ENCODE measurements around the gene MYRIP. TPM values are rescaled to one million over a fixed set of nuclear protein-coding genes. Genes with fewer than 3 reads are reported as not detected.
A peak's percentile ranks its signal among the peaks of the same experiment; 100 is the strongest.

The MYRIP gene
- total RNA-seq, 1 experiment from 2014 or later = 1.6 TPM

- TF ChIP-seq ZBTB43 (CRISPR knock-in tag; IDR thresholded peaks at IDR 0.05) (no peak), ZNF396 (CRISPR knock-in tag; IDR thresholded peaks at IDR 0.05; ENCODE audit: borderline replicate concordance) (no peak), NR2C2 (CRISPR knock-in tag; IDR thresholded peaks at IDR 0.05) (no peak), SP1 (CRISPR knock-in tag; conservative IDR thresholded peaks at IDR 0.05) (no peak; the same call in 1 of the 2 replicates), CREM (CRISPR knock-in tag; IDR thresholded peaks at IDR 0.05) (no peak), MYBL2 (CRISPR knock-in tag; IDR thresholded peaks at IDR 0.05) (peak; percentile 74; the same call in 1 of the 2 replicates), ZNF263 (CRISPR knock-in tag; IDR thresholded peaks at IDR 0.05; ENCODE audit: low read depth) (no peak), FOXP1 (CRISPR knock-in tag; IDR thresholded peaks at IDR 0.05; ENCODE audit: borderline replicate concordance) (peak; percentile 38; the same call in 1 of the 2 replicates), ATF2 (CRISPR knock-in tag; IDR thresholded peaks at IDR 0.05; ENCODE audit: borderline replicate concordance, low read depth) (no peak)
- TF ChIP-seq, protein P1, sequence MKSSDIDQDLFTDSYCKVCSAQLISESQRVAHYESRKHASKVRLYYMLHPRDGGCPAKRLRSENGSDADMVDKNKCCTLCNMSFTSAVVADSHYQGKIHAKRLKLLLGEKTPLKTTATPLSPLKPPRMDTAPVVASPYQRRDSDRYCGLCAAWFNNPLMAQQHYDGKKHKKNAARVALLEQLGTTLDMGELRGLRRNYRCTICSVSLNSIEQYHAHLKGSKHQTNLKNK (CRISPR knock-in tag; IDR thresholded peaks at IDR 0.05) = no peak
- TF ChIP-seq, protein P2, sequence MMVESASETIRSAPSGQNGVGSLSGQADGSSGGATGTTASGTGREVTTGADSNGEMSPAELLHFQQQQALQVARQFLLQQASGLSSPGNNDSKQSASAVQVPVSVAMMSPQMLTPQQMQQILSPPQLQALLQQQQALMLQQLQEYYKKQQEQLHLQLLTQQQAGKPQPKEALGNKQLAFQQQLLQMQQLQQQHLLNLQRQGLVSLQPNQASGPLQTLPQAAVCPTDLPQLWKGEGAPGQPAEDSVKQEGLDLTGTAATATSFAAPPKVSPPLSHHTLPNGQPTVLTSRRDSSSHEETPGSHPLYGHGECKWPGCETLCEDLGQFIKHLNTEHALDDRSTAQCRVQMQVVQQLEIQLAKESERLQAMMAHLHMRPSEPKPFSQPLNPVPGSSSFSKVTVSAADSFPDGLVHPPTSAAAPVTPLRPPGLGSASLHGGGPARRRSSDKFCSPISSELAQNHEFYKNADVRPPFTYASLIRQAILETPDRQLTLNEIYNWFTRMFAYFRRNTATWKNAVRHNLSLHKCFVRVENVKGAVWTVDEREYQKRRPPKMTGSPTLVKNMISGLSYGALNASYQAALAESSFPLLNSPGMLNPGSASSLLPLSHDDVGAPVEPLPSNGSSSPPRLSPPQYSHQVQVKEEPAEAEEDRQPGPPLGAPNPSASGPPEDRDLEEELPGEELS (CRISPR knock-in tag; IDR thresholded peaks at IDR 0.05) = peak; percentile 76; the same call in 1 of the 2 replicates
Measured at GRCh38 chr3:39809181-39809994, at the start of gene MYRIP (continued).

GRCh38 chr3:39760325-39760724 lies 49.1 kb upstream of the MYRIP start:
- Mint-ChIP-seq H3K36me3 (peaks cover 3% of the 10 kb centered on the region), H3K9me3 (peaks cover 13% of the 10 kb centered on the region), H3K4me3 (no peak overlapping the region), H3K27me3 (ENCODE audit: low read depth) (no peaks in the 10 kb centered on the region; the same call in 1 of the 2 replicates), H3K27ac (no peak overlapping the region), H3K4me1 (0 out of 2 replicates have a peak, but pooled peaks cover under 1% of the 10 kb centered on the region)
- ChIA-PET POLR2A (no interaction called here), CTCF (no interaction called here)
- TF ChIP-seq ZNF232 (CRISPR knock-in tag; IDR thresholded peaks at IDR 0.05) (no peak), SOX15 (CRISPR knock-in tag; IDR thresholded peaks at IDR 0.05) (no peak), ZNF423 (CRISPR knock-in tag; IDR thresholded peaks at IDR 0.05) (no peak), SMAD3 (CRISPR knock-in tag; IDR thresholded peaks at IDR 0.05; ENCODE audit: borderline replicate concordance) (no peak), KAT7 (CRISPR knock-in tag; IDR thresholded peaks at IDR 0.05; ENCODE audit: borderline replicate concordance) (no peak), NR3C1 (CRISPR knock-in tag; conservative IDR thresholded peaks at IDR 0.05; ENCODE audit: low read depth) (no peak)
- TF ChIP-seq, protein P3, sequence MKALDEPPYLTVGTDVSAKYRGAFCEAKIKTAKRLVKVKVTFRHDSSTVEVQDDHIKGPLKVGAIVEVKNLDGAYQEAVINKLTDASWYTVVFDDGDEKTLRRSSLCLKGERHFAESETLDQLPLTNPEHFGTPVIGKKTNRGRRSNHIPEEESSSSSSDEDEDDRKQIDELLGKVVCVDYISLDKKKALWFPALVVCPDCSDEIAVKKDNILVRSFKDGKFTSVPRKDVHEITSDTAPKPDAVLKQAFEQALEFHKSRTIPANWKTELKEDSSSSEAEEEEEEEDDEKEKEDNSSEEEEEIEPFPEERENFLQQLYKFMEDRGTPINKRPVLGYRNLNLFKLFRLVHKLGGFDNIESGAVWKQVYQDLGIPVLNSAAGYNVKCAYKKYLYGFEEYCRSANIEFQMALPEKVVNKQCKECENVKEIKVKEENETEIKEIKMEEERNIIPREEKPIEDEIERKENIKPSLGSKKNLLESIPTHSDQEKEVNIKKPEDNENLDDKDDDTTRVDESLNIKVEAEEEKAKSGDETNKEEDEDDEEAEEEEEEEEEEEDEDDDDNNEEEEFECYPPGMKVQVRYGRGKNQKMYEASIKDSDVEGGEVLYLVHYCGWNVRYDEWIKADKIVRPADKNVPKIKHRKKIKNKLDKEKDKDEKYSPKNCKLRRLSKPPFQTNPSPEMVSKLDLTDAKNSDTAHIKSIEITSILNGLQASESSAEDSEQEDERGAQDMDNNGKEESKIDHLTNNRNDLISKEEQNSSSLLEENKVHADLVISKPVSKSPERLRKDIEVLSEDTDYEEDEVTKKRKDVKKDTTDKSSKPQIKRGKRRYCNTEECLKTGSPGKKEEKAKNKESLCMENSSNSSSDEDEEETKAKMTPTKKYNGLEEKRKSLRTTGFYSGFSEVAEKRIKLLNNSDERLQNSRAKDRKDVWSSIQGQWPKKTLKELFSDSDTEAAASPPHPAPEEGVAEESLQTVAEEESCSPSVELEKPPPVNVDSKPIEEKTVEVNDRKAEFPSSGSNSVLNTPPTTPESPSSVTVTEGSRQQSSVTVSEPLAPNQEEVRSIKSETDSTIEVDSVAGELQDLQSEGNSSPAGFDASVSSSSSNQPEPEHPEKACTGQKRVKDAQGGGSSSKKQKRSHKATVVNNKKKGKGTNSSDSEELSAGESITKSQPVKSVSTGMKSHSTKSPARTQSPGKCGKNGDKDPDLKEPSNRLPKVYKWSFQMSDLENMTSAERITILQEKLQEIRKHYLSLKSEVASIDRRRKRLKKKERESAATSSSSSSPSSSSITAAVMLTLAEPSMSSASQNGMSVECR (CRISPR knock-in tag; IDR thresholded peaks at IDR 0.05; ENCODE audit: borderline replicate concordance) = no peak
- TF ChIP-seq, protein P4, sequence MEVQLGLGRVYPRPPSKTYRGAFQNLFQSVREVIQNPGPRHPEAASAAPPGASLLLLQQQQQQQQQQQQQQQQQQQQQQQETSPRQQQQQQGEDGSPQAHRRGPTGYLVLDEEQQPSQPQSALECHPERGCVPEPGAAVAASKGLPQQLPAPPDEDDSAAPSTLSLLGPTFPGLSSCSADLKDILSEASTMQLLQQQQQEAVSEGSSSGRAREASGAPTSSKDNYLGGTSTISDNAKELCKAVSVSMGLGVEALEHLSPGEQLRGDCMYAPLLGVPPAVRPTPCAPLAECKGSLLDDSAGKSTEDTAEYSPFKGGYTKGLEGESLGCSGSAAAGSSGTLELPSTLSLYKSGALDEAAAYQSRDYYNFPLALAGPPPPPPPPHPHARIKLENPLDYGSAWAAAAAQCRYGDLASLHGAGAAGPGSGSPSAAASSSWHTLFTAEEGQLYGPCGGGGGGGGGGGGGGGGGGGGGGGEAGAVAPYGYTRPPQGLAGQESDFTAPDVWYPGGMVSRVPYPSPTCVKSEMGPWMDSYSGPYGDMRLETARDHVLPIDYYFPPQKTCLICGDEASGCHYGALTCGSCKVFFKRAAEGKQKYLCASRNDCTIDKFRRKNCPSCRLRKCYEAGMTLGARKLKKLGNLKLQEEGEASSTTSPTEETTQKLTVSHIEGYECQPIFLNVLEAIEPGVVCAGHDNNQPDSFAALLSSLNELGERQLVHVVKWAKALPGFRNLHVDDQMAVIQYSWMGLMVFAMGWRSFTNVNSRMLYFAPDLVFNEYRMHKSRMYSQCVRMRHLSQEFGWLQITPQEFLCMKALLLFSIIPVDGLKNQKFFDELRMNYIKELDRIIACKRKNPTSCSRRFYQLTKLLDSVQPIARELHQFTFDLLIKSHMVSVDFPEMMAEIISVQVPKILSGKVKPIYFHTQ (CRISPR knock-in tag; IDR thresholded peaks at IDR 0.05) = no peak
- ATAC-seq = no peak
- DNase-seq (ENCODE audit: low spot score) = no peak
